COLO829 (cell line): ENCODE data around the gene SIMC1.

Source experiments
- DNase-seq: peaks from one replicate; pipeline ENCODE4 v3.0.0; 2012; ENCODE audit warnings: low spot score

SIMC1 gene

DNA sequence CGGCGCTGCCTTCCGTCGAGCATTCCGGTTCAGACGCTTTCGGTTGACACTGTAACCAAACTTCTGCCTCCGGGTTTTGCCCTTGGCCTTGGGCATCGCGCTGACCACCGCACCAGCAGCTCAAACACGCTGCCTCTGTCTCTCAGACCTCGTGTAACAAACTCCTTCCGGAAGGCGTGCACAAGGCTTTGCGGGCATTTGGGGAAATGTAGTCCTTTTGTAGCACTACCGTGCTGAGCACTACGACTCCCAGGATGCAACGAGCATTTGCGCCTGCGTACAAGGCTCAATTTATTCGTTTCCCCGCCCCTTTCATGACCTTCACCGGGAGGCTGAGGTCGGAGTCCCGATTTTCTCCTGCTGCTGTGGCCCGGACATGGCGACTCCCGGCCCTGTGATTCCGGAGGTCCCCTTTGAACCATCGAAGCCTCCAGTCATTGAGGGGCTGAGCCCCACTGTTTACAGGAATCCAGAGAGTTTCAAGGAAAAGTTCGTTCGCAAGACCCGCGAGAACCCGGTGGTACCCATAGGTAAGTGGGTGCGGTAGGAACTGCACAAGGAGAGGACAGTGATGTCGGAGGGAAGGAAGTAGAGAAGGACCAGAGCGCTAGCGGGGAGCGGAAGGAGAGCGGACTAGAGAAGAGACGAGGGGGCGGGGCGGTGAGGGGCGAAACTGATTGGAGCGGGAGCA is 150.4 kb downstream of the SIMC1 start, which contains the start of the genes HIGD2A and NOP16:
TSS of gene HIGD2A (plus strand) at position 308 of the 691 bp plus-strand sequence. CDS start at position 377, 69 bp downstream.
TSS of gene NOP16 (minus strand) at position 155 of the 691 bp plus-strand sequence. CDS start at position 96, 59 bp downstream.
- peak; percentile 98 for DNase-seq

DNA sequence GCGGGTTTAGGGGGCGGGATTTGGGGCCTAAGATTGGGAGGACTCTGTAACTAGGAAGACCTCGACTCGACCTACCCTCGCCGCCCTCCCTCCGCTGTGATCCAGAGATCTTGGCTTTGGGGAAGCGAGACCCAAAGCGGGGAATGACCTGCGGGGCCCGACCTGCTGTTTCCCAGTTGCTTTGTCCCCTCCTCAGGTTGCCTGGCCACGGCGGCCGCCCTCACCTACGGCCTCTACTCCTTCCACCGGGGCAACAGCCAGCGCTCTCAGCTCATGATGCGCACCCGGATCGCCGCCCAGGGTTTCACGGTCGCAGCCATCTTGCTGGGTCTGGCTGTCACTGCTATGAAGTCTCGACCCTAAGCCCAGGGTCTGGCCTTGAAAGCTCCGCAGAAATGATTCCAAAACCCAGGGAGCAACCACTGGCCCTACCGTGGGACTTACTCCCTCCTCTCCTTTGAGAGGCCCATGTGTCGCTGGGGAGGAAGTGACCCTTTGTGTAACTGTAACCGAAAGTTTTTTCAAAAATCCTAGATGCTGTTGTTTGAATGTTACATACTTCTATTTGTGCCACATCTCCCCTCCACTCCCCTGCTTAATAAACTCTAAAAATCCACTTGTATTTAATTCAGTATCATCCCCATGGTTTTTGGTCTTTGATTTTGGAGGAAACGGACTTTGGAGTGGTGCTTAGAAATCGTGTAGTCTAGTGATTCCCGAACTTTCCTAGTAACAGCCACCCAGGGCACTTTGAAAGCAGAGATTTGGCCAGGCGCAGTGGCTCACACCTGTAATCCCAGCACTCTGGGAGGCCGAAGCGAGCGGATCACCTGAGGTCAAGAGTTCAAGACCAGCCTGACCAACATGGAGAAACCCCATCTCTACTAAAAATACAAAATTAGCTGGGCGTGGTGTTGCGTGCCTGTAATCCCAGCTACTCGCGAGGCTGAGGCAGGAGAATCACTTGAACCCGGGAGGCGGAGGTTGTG is 151.2 kb downstream of the SIMC1 start:
- no peak for DNase-seq

DNA sequence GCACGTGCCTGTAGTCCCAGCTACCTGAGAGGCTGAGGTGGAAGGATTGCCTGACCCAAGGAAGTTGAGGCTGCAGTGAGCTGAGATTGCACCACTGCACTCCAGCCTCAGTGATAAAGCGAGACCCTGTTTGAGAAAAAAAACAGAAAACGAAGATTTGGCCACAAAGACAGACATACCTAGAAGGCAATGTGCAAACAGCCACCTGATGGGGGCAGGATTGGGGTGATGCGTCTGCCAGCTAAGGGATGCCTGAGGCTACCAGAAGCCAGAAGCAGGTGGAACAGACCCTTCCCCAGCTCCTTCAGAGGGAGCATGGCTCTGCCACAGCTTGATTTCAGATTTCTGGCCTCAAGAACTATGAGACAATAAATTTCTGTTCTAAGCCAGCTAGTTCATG is 153.3 kb downstream of the SIMC1 start:
- no peak for DNase-seq

DNA sequence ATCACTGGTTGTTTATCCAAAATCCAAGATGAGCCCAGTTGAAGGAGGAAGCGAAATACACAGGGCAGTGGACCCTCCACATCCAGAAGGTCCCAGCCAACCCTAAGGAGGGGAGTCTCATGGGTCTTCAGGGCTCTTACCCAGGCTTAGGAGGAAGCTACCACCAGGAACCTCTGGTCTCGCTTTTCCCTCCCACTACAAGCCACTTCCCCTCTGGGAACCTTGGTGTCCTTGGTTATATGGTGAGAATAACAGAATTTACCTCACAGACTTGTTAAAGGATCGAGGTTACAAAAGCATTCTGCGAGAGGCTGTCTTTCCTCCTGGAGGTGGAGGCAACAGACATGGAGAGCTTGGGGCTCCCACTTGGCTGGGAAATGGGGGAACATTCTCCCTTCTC is 153.8 kb downstream of the SIMC1 start:
- DNase-seq, result no peak

DNA sequence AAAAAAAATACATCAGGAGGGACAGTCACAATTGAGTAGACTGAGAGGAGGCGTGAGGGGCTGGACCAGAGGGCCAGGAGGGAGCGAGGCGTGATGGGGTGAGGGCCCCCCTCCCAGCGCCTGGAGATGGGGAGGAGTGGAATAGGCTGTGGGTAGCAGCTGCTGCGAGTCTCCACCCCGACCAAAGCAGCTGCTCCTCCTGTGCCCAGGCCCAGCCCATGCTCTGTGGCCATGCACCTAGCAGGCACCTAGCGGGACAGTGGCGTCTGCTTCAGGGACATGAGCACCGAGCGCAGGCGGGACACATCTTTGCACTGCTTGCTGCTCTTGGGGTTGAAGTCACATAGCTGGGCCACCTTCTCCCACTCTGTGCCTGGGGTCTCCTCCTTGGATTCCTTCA is 154.3 kb downstream of the SIMC1 start:
- no peak for DNase-seq

DNA sequence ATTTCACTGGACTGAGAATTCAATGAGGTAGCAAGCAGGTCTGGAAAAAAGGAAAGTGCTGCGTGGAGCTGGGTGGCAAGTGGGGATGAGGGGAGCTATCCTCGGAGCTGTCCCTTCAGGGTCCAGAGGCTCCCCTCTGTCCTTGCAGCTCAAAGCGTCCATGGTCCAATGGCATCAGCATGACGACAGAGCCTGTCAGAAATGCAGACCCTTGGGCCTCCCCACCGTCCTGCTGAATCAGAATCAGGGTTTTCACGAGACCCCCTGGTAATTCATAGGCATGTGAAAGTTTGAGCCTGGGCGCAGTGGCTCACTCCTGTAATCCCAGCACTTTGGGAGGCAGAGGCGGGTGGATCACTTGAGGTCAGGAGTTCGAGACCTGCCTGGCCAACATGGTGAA is 155.9 kb downstream of the SIMC1 start:
- DNase-seq, result no peak

DNA sequence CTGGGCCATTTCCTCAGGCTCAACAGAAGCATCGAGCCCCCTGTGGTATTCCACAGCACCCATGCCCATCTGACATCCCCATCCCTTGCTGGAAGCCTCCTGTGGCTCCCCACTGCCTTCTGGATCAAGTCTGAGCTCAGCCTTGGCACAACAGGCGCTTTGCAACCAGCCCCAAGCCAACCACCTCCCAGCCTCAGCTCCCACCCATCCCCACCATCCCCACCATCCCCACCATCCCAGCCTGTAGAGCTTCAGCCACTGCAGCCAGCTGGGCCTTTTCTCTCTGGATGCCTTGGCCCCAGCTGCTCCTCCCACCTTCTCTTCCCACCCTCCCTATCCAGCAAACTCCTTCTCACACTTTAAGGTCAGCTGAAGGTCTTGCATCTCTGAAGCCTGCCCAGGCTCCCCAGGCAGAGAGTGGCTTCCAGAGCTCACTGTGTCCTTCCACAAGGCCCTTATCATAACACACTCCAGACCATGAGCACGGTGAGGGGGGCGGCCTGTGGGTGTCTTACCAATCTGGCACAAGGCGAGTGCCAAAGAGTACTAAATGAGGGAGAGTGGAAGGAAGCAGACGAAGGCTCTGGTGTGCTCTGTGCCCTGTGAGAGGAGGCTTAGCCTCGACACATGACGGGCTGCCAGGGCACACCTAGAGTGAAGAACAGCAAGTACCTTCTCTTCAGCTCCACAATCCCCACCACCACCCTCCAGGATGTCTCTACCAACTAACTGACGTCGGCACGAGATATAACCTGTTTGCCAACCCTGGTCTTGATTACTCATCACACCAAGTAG is 156.9 kb downstream of the SIMC1 start:
- no peak for DNase-seq
